ENCODE results near the gene RNF212.
"Not testable (repeated sequence)": the region's sequence is repeated elsewhere in the genome, so short reads cannot be mapped to it uniquely, and the experiment has no call there.

Gene RNF212

GRCh38 chr4:1130316-1131186 lies 17.2 kb upstream of the RNF212 start:
- peak; percentile 97 for ATAC-seq
- TF ChIP-seq PATZ1 (CRISPR knock-in tag; IDR thresholded peaks at IDR 0.05; ENCODE audit: borderline replicate concordance) (peak; percentile 24; the same call in 1 of the 2 replicates), TOX (CRISPR knock-in tag; IDR thresholded peaks at IDR 0.05; ENCODE audit: borderline replicate concordance) (no peak)

- TF ChIP-seq TCF4 (CRISPR knock-in tag; IDR thresholded peaks at IDR 0.05; ENCODE audit: borderline replicate concordance) (no peak), CSRNP3 (CRISPR knock-in tag; IDR thresholded peaks at IDR 0.05) (no peak), ZNF70 (CRISPR knock-in tag; IDR thresholded peaks at IDR 0.05) (no peak), ZNF8 (CRISPR knock-in tag; IDR thresholded peaks at IDR 0.05) (no peak), PPARA (CRISPR knock-in tag; IDR thresholded peaks at IDR 0.05; ENCODE audit: borderline replicate concordance) (no peak), BACH2 (CRISPR knock-in tag; IDR thresholded peaks at IDR 0.05; ENCODE audit: borderline replicate concordance) (no peak), ZFP30 (CRISPR knock-in tag; IDR thresholded peaks at IDR 0.05) (no peak), PATZ1 (CRISPR knock-in tag; IDR thresholded peaks at IDR 0.05; ENCODE audit: borderline replicate concordance) (no peak), ZFP3 (CRISPR knock-in tag; IDR thresholded peaks at IDR 0.05) (no peak)
- TF ChIP-seq, protein P1, sequence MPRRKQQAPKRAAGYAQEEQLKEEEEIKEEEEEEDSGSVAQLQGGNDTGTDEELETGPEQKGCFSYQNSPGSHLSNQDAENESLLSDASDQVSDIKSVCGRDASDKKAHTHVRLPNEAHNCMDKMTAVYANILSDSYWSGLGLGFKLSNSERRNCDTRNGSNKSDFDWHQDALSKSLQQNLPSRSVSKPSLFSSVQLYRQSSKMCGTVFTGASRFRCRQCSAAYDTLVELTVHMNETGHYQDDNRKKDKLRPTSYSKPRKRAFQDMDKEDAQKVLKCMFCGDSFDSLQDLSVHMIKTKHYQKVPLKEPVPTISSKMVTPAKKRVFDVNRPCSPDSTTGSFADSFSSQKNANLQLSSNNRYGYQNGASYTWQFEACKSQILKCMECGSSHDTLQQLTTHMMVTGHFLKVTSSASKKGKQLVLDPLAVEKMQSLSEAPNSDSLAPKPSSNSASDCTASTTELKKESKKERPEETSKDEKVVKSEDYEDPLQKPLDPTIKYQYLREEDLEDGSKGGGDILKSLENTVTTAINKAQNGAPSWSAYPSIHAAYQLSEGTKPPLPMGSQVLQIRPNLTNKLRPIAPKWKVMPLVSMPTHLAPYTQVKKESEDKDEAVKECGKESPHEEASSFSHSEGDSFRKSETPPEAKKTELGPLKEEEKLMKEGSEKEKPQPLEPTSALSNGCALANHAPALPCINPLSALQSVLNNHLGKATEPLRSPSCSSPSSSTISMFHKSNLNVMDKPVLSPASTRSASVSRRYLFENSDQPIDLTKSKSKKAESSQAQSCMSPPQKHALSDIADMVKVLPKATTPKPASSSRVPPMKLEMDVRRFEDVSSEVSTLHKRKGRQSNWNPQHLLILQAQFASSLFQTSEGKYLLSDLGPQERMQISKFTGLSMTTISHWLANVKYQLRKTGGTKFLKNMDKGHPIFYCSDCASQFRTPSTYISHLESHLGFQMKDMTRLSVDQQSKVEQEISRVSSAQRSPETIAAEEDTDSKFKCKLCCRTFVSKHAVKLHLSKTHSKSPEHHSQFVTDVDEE (CRISPR knock-in tag; IDR thresholded peaks at IDR 0.05) = no peak
- ATAC-seq = no peak
Observed at GRCh38 chr4:1126506-1126905, 13.1 kb upstream of the RNF212 start.

- ATAC-seq = not testable (repeated sequence)
Observed at GRCh38 chr4:1125466-1125865, 12.1 kb upstream of the RNF212 start.

DNA sequence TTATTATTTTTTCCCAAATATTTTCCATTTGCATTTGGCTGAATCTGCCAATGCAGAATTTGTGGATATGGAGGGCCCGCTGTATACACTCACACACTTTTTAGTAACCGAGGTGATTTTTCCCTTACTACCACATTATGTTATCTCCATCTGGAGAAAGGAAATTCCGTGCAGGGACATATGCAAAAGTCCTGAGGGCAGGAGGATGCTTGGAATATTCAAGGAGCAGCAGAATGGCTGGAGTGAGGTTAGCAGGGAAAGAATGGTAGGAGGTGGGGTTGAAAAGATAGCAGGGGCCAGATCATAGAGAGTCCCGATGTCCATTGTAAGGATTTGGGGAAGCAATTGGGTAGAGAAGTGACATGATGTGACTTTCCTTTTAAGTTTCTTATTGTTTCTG lies 11.5 kb upstream of the RNF212 start:
- ATAC-seq = no peak
- TF ChIP-seq OSR1 (CRISPR knock-in tag; IDR thresholded peaks at IDR 0.05) (no peak), ZFP30 (CRISPR knock-in tag; IDR thresholded peaks at IDR 0.05) (no peak), POU6F1 (CRISPR knock-in tag; IDR thresholded peaks at IDR 0.05; ENCODE audit: borderline replicate concordance, low read depth) (no peak), ESRRG (CRISPR knock-in tag; IDR thresholded peaks at IDR 0.05) (no peak), ZFP3 (CRISPR knock-in tag; IDR thresholded peaks at IDR 0.05) (no peak), RARB (CRISPR knock-in tag; IDR thresholded peaks at IDR 0.05) (no peak), ISL1 (CRISPR knock-in tag; IDR thresholded peaks at IDR 0.05) (no peak), CSRNP3 (CRISPR knock-in tag; IDR thresholded peaks at IDR 0.05) (no peak), CSDC2 (CRISPR knock-in tag; IDR thresholded peaks at IDR 0.05) (no peak), ZNF565 (CRISPR knock-in tag; conservative IDR thresholded peaks at IDR 0.05; ENCODE audit: low read depth) (no peak), CREB5 (CRISPR knock-in tag; IDR thresholded peaks at IDR 0.05; ENCODE audit: low read depth) (no peak)
- TF ChIP-seq, protein P1 (CRISPR knock-in tag; IDR thresholded peaks at IDR 0.05) = no peak
